Measurements from ENCODE around the gene UVRAG. TPM values are rescaled to one million over a fixed set of nuclear protein-coding genes. Genes with fewer than 3 reads are reported as not detected.

Gene UVRAG
- total and polyA plus RNA-seq, 2 of the 13 experiments (the other 11 are each of a cell fraction or from before 2014, with no cell fraction given) = 9.7 to 17.3 TPM

- TF ChIP-seq AKNA (CRISPR knock-in tag; IDR thresholded peaks at IDR 0.05; ENCODE audit: borderline replicate concordance) (no peak), POLR2AphosphoS5 (IDR thresholded peaks at IDR 0.05; ENCODE audit: low read depth, low read length) (no peak), SPEN (CRISPR knock-in tag; IDR thresholded peaks at IDR 0.05; ENCODE audit: low read depth) (0 out of 2 replicates have a peak, but pooled peaks have one; percentile 16), NFYB (CRISPR knock-in tag; IDR thresholded peaks at IDR 0.05) (no peak), DR1 (CRISPR knock-in tag; IDR thresholded peaks at IDR 0.05) (no peak), TEAD3 (CRISPR knock-in tag; optimal IDR thresholded peaks at IDR 0.05; ENCODE audit: borderline replicate concordance) (no peak), MBD4 (IDR thresholded peaks at IDR 0.05; ENCODE audit: borderline replicate concordance, low read length) (no peak), TAF15 (IDR thresholded peaks at IDR 0.05; ENCODE audit: low read depth, low read length, poor library complexity, severe bottlenecking) (no peak), RORA (CRISPR knock-in tag; IDR thresholded peaks at IDR 0.05) (no peak), NR2C2 (CRISPR knock-in tag; IDR thresholded peaks at IDR 0.05; ENCODE audit: borderline replicate concordance) (0 out of 2 replicates have a peak, but pooled peaks have one; percentile 23), ZNF383 (CRISPR knock-in tag; IDR thresholded peaks at IDR 0.05; ENCODE audit: borderline replicate concordance) (0 out of 2 replicates have a peak, but pooled peaks have one; percentile 65), TCF12 (IDR thresholded peaks at IDR 0.05) (no peak), TCF12 (CRISPR knock-in tag; IDR thresholded peaks at IDR 0.05) (no peak), CBX2 (IDR thresholded peaks at IDR 0.05; ENCODE audit: low read depth, low read length) (no peak), CBX2 (CRISPR knock-in tag; IDR thresholded peaks at IDR 0.05; ENCODE audit: low read depth) (no peak), ZNF12 (CRISPR knock-in tag; IDR thresholded peaks at IDR 0.05) (no peak), ZFY (CRISPR knock-in tag; IDR thresholded peaks at IDR 0.05) (peak; percentile 46; the same call in 1 of the 2 replicates)
- TF ChIP-seq, protein P1, sequence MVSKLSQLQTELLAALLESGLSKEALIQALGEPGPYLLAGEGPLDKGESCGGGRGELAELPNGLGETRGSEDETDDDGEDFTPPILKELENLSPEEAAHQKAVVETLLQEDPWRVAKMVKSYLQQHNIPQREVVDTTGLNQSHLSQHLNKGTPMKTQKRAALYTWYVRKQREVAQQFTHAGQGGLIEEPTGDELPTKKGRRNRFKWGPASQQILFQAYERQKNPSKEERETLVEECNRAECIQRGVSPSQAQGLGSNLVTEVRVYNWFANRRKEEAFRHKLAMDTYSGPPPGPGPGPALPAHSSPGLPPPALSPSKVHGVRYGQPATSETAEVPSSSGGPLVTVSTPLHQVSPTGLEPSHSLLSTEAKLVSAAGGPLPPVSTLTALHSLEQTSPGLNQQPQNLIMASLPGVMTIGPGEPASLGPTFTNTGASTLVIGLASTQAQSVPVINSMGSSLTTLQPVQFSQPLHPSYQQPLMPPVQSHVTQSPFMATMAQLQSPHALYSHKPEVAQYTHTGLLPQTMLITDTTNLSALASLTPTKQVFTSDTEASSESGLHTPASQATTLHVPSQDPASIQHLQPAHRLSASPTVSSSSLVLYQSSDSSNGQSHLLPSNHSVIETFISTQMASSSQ (IDR thresholded peaks at IDR 0.05; ENCODE audit: low read depth) = peak; percentile 22; the same call in 1 of the 2 replicates
- TF ChIP-seq, protein P1 (CRISPR knock-in tag; IDR thresholded peaks at IDR 0.05; ENCODE audit: borderline replicate concordance) = 0 out of 2 replicates have a peak, but pooled peaks have one; percentile 45
- TF ChIP-seq, protein P2, sequence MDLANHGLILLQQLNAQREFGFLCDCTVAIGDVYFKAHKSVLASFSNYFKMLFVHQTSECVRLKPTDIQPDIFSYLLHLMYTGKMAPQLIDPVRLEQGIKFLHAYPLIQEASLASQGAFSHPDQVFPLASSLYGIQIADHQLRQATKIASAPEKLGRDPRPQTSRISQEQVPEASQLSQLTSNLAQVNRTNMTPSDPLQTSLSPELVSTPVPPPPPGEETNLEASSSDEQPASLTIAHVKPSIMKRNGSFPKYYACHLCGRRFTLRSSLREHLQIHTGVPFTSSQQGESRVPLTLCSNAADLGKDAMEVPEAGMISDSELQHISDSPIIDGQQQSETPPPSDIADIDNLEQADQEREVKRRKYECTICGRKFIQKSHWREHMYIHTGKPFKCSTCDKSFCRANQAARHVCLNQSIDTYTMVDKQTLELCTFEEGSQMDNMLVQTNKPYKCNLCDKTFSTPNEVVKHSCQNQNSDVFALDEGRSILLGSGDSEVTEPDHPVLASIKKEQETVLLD (CRISPR knock-in tag; IDR thresholded peaks at IDR 0.05; ENCODE audit: low read depth) = no peak
Measured at GRCh38 chr11:76152741-76153570, 337.9 kb downstream of the UVRAG start (continued).

All from HepG2 (cell line).